ENCODE measurements around the gene IKBKE. TPM values are rescaled to one million over a fixed set of nuclear protein-coding genes. Genes with fewer than 3 reads are reported as not detected.
A peak's percentile ranks its signal among the peaks of the same experiment; 100 is the strongest.

The IKBKE gene
- polyA plus RNA-seq, 2 donors = 9.5 to 9.9 TPM

DNA sequence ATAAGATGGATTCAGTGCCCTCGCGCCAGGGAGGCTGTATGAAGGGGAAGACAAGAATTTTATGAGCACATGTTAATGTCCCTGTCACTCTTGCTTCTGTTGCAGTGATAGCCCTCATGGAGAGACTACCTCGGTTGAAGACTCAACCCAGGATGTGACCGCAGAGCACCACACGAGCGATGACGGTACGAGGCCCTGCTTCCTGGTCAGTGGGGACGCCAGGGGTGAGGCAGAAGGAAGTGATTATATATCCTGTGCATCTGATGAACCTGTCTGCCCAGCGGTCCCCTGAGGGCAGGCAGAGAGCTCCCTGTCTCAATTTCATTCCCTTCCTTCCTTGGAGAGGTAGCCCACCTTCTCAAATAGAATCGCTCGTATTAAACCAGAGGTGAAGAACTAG lies 20.0 kb upstream of the IKBKE start:
- WGBS, 2 donors = 87 to 92% methylated on average over 12 of the region's 12 CpGs
- Histone ChIP-seq H3K9me3 (ENCODE audit: control insufficient read depth in 2 of 2, insufficient read depth in 1 of 2, low read depth in 1 of 2, low read length in 1 of 2) (no peaks in the 10 kb centered on the region), H3K4me1 (ENCODE audit: control insufficient read depth in 2 of 2, insufficient read depth in 2 of 2, low read length in 1 of 2) (peaks cover 0 to 2% of the 10 kb centered on the region in 2 donors), H3K4me3 (ENCODE audit: low read depth in 1 of 2, low read length in 2 of 2) (no peak overlapping the region), H3K27me3 (ENCODE audit: control insufficient read depth in 1 of 2, insufficient read depth in 2 of 2, low read length in 2 of 2) (no peaks in the 10 kb centered on the region), H3K27ac (ENCODE audit: low read depth in 2 of 2, low read length in 1 of 2) (no peak overlapping the region), H3K36me3 (ENCODE audit: control insufficient read depth in 2 of 2, insufficient read depth in 2 of 2, low read length in 1 of 2) (peaks cover 11 to 27% of the 10 kb centered on the region in 2 donors)

DNA sequence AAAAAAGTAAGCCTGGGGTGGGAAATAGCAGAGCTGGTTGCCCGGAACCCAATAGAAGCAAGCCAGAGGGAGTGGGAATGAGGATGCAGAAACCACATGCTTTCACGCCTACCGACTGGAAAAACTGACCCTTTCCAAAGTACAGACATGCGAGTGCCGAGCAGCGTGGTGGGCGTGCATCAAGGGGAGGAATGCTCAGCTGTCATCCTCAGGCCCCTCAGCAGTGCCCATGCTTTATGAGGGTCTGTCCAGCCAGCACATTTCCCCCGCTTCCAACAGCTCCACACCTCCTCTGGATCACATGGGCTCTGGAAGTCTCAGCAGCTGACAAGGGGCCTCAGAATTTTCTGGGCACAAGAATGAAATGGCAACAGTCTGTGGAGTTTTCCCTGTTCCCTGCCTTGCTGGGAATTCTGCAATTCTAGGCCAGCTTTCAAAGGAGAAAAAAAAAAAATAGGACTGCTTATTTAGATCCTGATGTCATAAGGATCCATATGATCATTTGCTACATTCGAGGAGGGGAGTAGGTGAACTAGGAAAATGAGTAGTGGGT lies 19.1 kb upstream of the IKBKE start:
- Histone ChIP-seq H3K4me1 (ENCODE audit: control insufficient read depth in 2 of 2, insufficient read depth in 2 of 2, low read length in 1 of 2) (no peaks in the 10 kb centered on the region), H3K27ac (ENCODE audit: low read depth in 2 of 2, low read length in 1 of 2) (no peak overlapping the region), H3K36me3 (ENCODE audit: control insufficient read depth in 2 of 2, insufficient read depth in 2 of 2, low read length in 1 of 2) (peaks cover 11 to 25% of the 10 kb centered on the region in 2 donors), H3K27me3 (ENCODE audit: control insufficient read depth in 1 of 2, insufficient read depth in 2 of 2, low read length in 2 of 2) (no peaks in the 10 kb centered on the region), H3K9me3 (ENCODE audit: control insufficient read depth in 2 of 2, insufficient read depth in 1 of 2, low read depth in 1 of 2, low read length in 1 of 2) (no peaks in the 10 kb centered on the region), H3K4me3 (ENCODE audit: low read depth in 1 of 2, low read length in 2 of 2) (no peak overlapping the region)
- WGBS, 2 donors = 90 to 95% methylated on average over 9 of the region's 9 CpGs

DNA sequence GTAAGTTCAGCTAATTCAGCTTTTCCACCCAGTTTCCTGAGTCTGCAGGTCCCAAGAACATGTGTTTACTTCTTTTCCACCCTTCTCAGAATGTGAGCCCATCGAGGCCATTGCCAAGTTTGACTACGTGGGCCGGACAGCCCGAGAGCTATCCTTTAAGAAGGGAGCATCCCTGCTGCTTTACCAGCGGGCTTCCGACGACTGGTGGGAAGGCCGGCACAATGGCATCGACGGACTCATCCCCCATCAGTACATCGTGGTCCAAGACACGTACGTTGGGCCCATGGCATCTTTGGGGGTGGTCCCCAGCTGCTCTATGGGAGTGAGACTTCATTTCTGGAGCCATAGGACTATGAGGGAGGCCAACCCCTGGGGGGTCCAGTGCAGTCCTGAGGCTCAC lies 17.2 kb upstream of the IKBKE start:
- Histone ChIP-seq H3K27ac (ENCODE audit: low read depth in 2 of 2, low read length in 1 of 2) (no peak overlapping the region), H3K4me1 (ENCODE audit: control insufficient read depth in 2 of 2, insufficient read depth in 2 of 2, low read length in 1 of 2) (peaks cover 0 to 5% of the 10 kb centered on the region in 2 donors), H3K9me3 (ENCODE audit: control insufficient read depth in 2 of 2, insufficient read depth in 1 of 2, low read depth in 1 of 2, low read length in 1 of 2) (no peaks in the 10 kb centered on the region), H3K4me3 (ENCODE audit: low read depth in 1 of 2, low read length in 2 of 2) (no peak overlapping the region), H3K36me3 (ENCODE audit: control insufficient read depth in 2 of 2, insufficient read depth in 2 of 2, low read length in 1 of 2) (peaks cover 11 to 19% of the 10 kb centered on the region in 2 donors), H3K27me3 (ENCODE audit: control insufficient read depth in 1 of 2, insufficient read depth in 2 of 2, low read length in 2 of 2) (no peaks in the 10 kb centered on the region)
- 95 to 97% methylated on average over 13 of the region's 13 CpGs for WGBS, 2 donors

DNA sequence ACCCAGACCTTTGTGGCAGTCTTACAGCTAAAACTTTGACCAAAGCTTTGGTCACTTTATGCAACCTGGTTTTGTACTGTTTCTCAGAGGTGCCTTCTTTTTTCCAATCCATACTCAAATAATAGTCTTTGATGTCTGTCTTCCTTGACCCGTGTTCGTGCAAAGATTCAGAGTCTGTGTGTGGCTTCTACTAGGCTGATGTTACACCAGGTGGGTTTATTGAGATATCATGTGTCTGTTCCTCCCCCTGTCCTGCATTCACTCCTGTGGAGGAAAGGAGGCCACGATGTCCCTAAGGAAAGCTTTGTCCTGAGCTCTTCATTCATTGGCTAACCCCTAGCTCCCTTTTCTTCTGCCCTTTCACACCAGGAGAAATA lies 15.0 kb upstream of the IKBKE start:
- Histone ChIP-seq H3K27ac (ENCODE audit: low read depth in 2 of 2, low read length in 1 of 2) (no peak overlapping the region), H3K4me1 (ENCODE audit: control insufficient read depth in 2 of 2, insufficient read depth in 2 of 2, low read length in 1 of 2) (peaks cover 0 to 5% of the 10 kb centered on the region in 2 donors), H3K9me3 (ENCODE audit: control insufficient read depth in 2 of 2, insufficient read depth in 1 of 2, low read depth in 1 of 2, low read length in 1 of 2) (no peaks in the 10 kb centered on the region), H3K27me3 (ENCODE audit: control insufficient read depth in 1 of 2, insufficient read depth in 2 of 2, low read length in 2 of 2) (no peaks in the 10 kb centered on the region), H3K36me3 (ENCODE audit: control insufficient read depth in 2 of 2, insufficient read depth in 2 of 2, low read length in 1 of 2) (peaks cover 11 to 16% of the 10 kb centered on the region in 2 donors), H3K4me3 (ENCODE audit: low read depth in 1 of 2, low read length in 2 of 2) (no peak overlapping the region)
- 89 to 91% methylated on average over 3 of the region's 3 CpGs for WGBS, 2 donors

- peaks cover 11 to 12% of the 10 kb centered on the region in 2 donors for H3K36me3 ChIP-seq (ENCODE audit: control insufficient read depth in 2 of 2, insufficient read depth in 2 of 2, low read length in 1 of 2)
- no peak overlapping the region for H3K27ac ChIP-seq (ENCODE audit: low read depth in 2 of 2, low read length in 1 of 2)
- 55 to 57% methylated on average over 12 of the region's 12 CpGs for WGBS, 2 donors
- no peaks in the 10 kb centered on the region for H3K27me3 ChIP-seq (ENCODE audit: control insufficient read depth in 1 of 2, insufficient read depth in 2 of 2, low read length in 2 of 2)
- H3K9me3 ChIP-seq (ENCODE audit: control insufficient read depth in 2 of 2, insufficient read depth in 1 of 2, low read depth in 1 of 2, low read length in 1 of 2) = no peaks in the 10 kb centered on the region
- no peak overlapping the region for H3K4me3 ChIP-seq (ENCODE audit: low read depth in 1 of 2, low read length in 2 of 2)
- peaks cover 0 to 5% of the 10 kb centered on the region in 2 donors for H3K4me1 ChIP-seq (ENCODE audit: control insufficient read depth in 2 of 2, insufficient read depth in 2 of 2, low read length in 1 of 2)
Observed at GRCh38 chr1:206455666-206456344, 14.5 kb upstream of the IKBKE start.

GRCh38 chr1:206456577-206457370 lies 13.5 kb upstream of the IKBKE start:
- H3K36me3 ChIP-seq (ENCODE audit: control insufficient read depth in 2 of 2, insufficient read depth in 2 of 2, low read length in 1 of 2) = peaks cover 7 to 15% of the 10 kb centered on the region in 2 donors
- H3K4me3 ChIP-seq (ENCODE audit: low read depth in 1 of 2, low read length in 2 of 2) = no peak overlapping the region
- no peaks in the 10 kb centered on the region for H3K27me3 ChIP-seq (ENCODE audit: control insufficient read depth in 1 of 2, insufficient read depth in 2 of 2, low read length in 2 of 2)
- H3K4me1 ChIP-seq (ENCODE audit: control insufficient read depth in 2 of 2, insufficient read depth in 2 of 2, low read length in 1 of 2) = peaks cover 0 to 5% of the 10 kb centered on the region in 2 donors
- peak overlapping the region; percentile 53 to 73 for H3K27ac ChIP-seq (ENCODE audit: low read depth in 2 of 2, low read length in 1 of 2)
- 89 to 92% methylated on average over 11 of the region's 11 CpGs for WGBS, 2 donors
- H3K9me3 ChIP-seq (ENCODE audit: control insufficient read depth in 2 of 2, insufficient read depth in 1 of 2, low read depth in 1 of 2, low read length in 1 of 2) = no peaks in the 10 kb centered on the region

DNA sequence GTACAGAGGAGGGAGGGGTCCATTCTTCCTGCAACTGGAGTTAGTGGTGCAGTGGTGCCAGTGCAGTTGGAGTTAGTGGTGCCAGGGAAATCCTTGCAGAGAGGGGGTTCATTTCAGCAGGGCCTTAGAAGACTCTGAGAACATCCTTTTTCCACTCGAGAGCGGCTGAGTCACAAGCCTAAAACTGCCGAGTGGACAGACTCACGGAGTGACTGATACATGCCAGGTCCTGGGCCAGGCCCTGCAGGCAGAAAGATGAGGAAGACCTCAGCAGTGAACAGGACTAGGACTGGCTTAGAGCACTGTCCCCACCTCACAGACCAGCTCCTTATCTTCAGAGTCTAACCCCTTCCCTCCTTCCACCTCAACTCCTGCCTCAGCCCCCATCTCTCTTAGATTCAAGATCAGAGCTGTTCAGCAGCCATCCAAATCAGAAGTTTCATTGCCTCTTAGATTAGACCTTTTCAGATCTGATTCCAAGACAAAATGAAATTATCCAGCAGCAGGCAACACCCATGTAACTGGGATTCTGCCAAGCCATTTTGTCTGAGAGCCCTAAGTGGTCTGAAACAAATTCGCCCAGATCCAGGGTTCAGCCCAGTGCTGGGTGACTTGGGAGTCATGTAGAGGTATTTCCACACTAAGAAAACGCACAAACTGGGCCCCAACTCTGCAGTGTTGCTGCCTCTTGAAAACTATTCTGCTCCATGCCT lies 12.7 kb upstream of the IKBKE start:
- Histone ChIP-seq H3K4me1 (ENCODE audit: control insufficient read depth in 2 of 2, insufficient read depth in 2 of 2, low read length in 1 of 2) (peaks cover 0 to 5% of the 10 kb centered on the region in 2 donors), H3K36me3 (ENCODE audit: control insufficient read depth in 2 of 2, insufficient read depth in 2 of 2, low read length in 1 of 2) (peaks cover 7 to 15% of the 10 kb centered on the region in 2 donors), H3K27ac (ENCODE audit: low read depth in 2 of 2, low read length in 1 of 2) (peak overlapping the region; percentile 53 to 69), H3K4me3 (ENCODE audit: low read depth in 1 of 2, low read length in 2 of 2) (no peak overlapping the region), H3K27me3 (ENCODE audit: control insufficient read depth in 1 of 2, insufficient read depth in 2 of 2, low read length in 2 of 2) (no peaks in the 10 kb centered on the region), H3K9me3 (ENCODE audit: control insufficient read depth in 2 of 2, insufficient read depth in 1 of 2, low read depth in 1 of 2, low read length in 1 of 2) (no peaks in the 10 kb centered on the region)
- WGBS, 2 donors = 48 to 63% methylated on average over 6 of the region's 6 CpGs

DNA sequence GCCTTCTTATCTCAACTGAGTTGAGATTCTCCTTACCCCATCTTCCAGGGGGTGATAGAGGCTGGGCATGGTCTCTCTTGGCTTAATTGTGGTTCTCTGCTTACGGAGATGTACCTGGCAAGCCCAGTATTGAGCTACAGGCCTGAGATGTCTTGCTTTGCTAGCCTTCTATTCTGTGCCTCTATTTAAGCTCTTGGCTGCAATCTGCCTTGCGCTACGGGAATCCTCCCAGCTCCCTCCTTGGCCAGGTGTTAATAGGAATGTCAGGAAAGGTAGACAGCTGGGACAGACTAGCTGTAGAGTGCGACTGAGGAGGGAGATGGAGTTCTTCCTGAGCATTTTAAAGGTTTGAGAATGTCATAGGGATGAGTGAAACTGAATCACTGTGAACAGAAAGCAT lies 10.6 kb upstream of the IKBKE start:
- no peaks in the 10 kb centered on the region for H3K27me3 ChIP-seq (ENCODE audit: control insufficient read depth in 1 of 2, insufficient read depth in 2 of 2, low read length in 2 of 2)
- H3K4me3 ChIP-seq (ENCODE audit: low read depth in 1 of 2, low read length in 2 of 2) = no peak overlapping the region
- H3K27ac ChIP-seq (ENCODE audit: low read depth in 2 of 2, low read length in 1 of 2) = no peak overlapping the region
- H3K9me3 ChIP-seq (ENCODE audit: control insufficient read depth in 2 of 2, insufficient read depth in 1 of 2, low read depth in 1 of 2, low read length in 1 of 2) = no peaks in the 10 kb centered on the region
- 95 to 97% methylated on average over 4 of the region's 4 CpGs for WGBS, 2 donors
- peaks cover 0 to 8% of the 10 kb centered on the region in 2 donors for H3K36me3 ChIP-seq (ENCODE audit: control insufficient read depth in 2 of 2, insufficient read depth in 2 of 2, low read length in 1 of 2)
- peaks cover 0 to 11% of the 10 kb centered on the region in 2 donors for H3K4me1 ChIP-seq (ENCODE audit: control insufficient read depth in 2 of 2, insufficient read depth in 2 of 2, low read length in 1 of 2)

GRCh38 chr1:206460836-206461426 lies 9.3 kb upstream of the IKBKE start:
- Histone ChIP-seq H3K4me3 (ENCODE audit: low read depth in 1 of 2, low read length in 2 of 2) (no peak overlapping the region), H3K9me3 (ENCODE audit: control insufficient read depth in 2 of 2, insufficient read depth in 1 of 2, low read depth in 1 of 2, low read length in 1 of 2) (no peaks in the 10 kb centered on the region), H3K4me1 (ENCODE audit: control insufficient read depth in 2 of 2, insufficient read depth in 2 of 2, low read length in 1 of 2) (peaks cover 0 to 11% of the 10 kb centered on the region in 2 donors), H3K27me3 (ENCODE audit: control insufficient read depth in 1 of 2, insufficient read depth in 2 of 2, low read length in 2 of 2) (no peaks in the 10 kb centered on the region), H3K36me3 (ENCODE audit: control insufficient read depth in 2 of 2, insufficient read depth in 2 of 2, low read length in 1 of 2) (peaks cover 0 to 3% of the 10 kb centered on the region in 2 donors), H3K27ac (ENCODE audit: low read depth in 2 of 2, low read length in 1 of 2) (peak overlapping the region in 1 of 2 donors; percentile 40)
- 81 to 85% methylated on average over 17 of the region's 17 CpGs for WGBS, 2 donors
